ENCODE measurements around the gene RASAL1.

Gene RASAL1

GRCh38 chr12:113135178-113136127, at the start of gene RASAL1:
Gene RASAL1, minus strand, starts transcription at chr12:113135761. Its CDS starts 299 bp downstream, at chr12:113135462.
- DNase-seq = peak; percentile 9

GRCh38 chr12:113184900-113185179, 49.3 kb upstream of the RASAL1 start:
- peak; percentile 62 for DNase-seq

- DNase-seq = no peak
These were observed 48.7 kb upstream of the RASAL1 start for GRCh38 chr12:113184098-113184899.

DNA sequence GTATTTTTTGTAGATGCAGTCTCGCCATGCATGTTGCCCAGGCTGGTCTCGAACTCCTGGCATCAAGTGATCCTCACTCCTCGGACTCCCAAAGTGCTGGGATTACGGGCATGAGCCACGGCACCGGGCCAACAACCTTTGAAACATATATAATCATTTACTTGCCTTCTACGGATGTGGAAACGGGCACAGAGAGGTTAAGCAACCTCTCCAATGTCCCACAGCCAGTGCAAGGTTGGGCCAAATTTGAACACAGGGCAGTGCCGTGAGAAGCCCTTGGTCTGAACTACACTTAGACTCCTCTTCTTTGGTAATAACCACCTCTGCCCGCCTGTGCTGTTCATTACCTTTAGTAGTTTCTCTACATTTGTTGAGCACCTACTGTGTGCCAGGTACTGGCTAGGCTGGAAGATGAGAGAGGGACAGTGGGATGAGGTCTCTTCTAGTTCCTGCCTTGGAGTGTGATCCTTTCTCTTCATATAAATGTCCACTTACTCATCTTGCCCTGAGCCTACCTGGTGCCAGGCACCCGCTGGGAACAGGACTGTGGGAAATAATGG, 47.5 kb upstream of the RASAL1 start:
- DNase-seq = no peak

GRCh38 chr12:113181975-113182374, 46.4 kb upstream of the RASAL1 start:
- no peak for DNase-seq

GRCh38 chr12:113180333-113180732, 44.8 kb upstream of the RASAL1 start:
- DNase-seq = no peak

- no peak for DNase-seq
These were observed 43.5 kb upstream of the RASAL1 start for GRCh38 chr12:113179023-113179422.

GRCh38 chr12:113174461-113175384, 39.2 kb upstream of the RASAL1 start:
- no peak for DNase-seq

DNA sequence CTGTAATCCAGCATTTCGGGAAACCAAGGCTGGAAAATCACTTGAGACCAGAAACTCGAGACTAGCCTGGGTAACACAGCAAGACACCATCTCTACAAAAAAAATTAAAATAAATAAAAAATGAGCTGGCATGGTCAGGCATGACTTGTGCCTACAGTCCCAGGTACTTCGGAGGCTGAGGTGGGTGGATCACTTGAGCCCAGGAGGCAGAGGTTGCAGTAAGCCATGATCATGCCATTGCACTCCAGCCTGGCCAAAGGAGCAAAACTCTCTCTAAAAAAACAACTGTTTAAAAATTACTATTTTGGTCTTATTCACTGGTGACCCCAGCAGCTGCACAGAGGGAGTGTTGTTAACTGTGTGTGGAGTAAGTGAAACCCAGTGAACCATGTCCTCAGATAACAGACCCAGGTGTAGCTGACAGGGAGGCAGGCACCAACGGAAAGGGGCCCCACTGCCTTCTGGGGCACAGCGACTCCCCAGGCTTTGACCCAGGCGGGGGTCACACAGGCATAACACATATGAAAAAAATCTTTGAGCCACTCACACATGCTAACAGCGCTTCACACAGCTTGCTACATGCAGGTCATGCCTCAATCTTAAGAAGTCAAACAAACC, 37.6 kb upstream of the RASAL1 start:
- DNase-seq = no peak

GRCh38 chr12:113172185-113172584, 36.6 kb upstream of the RASAL1 start:
- DNase-seq = no peak

- DNase-seq = no peak
These were observed 36.0 kb upstream of the RASAL1 start for GRCh38 chr12:113171543-113171942.

GRCh38 chr12:113170926-113171325, 35.4 kb upstream of the RASAL1 start:
- no peak for DNase-seq

DNA sequence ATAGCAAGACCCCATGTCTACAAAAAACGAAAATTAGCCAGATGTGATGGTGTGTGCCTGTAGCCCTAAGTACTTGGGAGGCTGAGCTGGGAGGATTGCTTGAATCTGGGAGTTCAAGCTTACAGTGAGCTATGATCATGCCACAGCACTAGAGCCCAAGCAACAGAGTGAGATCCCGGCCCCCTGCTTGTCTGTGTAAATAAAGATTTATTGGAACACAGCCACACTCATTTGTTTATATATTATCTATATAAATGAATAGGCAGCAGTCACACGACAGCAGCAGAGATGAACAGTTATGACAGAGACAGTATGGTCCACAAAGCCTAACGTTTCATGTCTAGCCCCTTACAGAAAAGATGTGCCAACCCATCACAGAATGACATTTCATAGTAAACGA, 34.9 kb upstream of the RASAL1 start:
- DNase-seq = no peak

DNA sequence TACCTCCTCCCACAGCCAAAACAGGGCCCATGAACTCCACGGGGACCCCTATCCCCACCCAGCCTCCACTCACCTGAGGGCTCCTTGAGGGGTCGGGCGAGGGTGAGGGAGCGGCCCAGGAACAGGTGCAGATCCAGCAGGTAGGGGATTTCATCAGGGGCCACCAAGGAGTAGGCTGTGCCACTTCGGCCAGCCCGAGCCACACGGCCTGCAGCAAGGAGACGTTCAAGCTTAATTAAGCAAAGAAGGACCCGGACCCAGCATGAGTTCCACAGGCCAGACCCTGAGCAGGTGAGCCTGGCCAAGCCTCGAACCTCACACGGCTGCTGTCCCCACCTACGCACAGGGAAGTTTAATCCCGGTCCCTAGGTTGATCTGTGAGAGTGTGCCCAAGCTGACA, 34.1 kb upstream of the RASAL1 start:
- DNase-seq = no peak

DNA sequence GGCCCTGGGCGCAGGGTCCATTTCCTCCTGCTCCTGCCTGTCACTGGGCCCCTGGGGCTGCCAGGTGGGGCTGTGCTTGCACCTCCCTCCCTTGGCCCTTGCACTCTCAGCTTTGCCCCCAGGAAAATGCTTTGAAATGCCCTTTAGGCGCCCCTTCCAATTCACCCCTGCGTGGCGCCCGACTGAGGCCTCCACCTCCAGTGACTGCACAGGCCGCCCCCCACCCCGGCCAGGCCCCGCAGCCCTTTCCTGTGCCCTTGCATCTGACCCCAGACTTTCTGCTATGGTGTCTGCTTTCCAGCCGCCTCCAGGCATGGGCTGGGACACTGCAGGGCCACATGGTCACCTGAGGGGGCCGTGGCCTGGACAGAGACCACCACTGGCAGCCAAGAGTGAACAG, 32.3 kb upstream of the RASAL1 start:
- no peak for DNase-seq

GRCh38 chr12:113165521-113166450, 30.2 kb upstream of the RASAL1 start:
- DNase-seq = no peak

DNA sequence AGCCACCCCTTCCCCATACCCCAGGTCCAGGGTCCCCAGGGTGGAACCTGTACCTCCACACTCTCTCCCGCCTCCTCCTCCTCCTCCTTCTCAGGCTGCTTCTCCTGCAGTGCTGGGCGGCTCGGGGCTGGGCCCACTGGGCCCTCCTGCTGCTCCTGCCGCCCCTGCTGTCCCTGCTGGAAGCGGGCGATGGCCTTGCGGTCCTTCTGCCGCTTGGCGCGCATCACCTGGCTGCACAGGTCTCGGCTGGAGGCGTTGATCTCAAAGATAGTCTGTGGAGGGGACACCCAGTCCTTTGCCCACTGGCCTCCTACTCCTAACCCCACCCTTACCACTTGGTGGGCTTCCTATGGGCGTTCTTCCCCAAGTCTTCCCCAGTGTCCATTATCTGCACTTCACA, 28.5 kb upstream of the RASAL1 start:
- no peak for DNase-seq

- no peak for DNase-seq
These were observed 27.4 kb upstream of the RASAL1 start for GRCh38 chr12:113163030-113163360.

GRCh38 chr12:113162102-113163029, 26.8 kb upstream of the RASAL1 start:
- DNase-seq = no peak

DNA sequence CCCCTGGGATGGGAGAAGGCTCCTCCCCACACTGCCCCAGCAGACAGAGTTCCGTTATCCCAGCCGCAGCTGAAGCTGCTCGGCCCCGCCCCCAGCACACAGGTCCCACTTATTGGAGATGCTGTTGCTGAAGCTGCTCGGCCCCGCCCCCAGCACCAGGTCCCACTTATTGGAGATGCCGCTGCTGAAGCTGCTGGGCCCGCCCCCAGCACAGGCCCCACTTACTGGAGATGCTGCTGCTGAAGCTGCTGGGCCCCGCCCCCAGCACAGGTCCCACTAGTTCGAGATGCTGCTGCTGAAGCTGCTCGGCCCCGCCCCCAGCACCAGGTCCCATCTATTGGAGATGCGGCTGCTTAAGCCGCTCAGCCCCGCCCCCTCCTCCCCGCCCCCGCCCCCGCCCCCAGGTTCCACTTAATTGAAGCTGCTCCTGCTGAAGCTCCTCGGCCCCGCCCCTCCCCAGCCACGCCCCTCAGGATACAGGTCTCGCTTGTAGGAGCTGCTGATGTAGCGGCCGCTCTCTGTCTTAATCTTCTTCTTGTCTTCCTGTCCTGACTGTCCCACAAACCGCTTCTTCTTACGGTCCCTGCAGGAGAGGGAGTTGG, 26.0 kb upstream of the RASAL1 start:
- DNase-seq = no peak

All from NCI-H1092 treated with DMSO at 0.1 percent for 48 hours (cell line).